ENCODE measurements around the gene FBXW9. TPM values are rescaled to one million over a fixed set of nuclear protein-coding genes. Genes with fewer than 3 reads are reported as not detected.

The FBXW9 gene
- total and polyA plus RNA-seq, 8 donors, result 3.1 to 8.5 (median 4.4) TPM

DNA sequence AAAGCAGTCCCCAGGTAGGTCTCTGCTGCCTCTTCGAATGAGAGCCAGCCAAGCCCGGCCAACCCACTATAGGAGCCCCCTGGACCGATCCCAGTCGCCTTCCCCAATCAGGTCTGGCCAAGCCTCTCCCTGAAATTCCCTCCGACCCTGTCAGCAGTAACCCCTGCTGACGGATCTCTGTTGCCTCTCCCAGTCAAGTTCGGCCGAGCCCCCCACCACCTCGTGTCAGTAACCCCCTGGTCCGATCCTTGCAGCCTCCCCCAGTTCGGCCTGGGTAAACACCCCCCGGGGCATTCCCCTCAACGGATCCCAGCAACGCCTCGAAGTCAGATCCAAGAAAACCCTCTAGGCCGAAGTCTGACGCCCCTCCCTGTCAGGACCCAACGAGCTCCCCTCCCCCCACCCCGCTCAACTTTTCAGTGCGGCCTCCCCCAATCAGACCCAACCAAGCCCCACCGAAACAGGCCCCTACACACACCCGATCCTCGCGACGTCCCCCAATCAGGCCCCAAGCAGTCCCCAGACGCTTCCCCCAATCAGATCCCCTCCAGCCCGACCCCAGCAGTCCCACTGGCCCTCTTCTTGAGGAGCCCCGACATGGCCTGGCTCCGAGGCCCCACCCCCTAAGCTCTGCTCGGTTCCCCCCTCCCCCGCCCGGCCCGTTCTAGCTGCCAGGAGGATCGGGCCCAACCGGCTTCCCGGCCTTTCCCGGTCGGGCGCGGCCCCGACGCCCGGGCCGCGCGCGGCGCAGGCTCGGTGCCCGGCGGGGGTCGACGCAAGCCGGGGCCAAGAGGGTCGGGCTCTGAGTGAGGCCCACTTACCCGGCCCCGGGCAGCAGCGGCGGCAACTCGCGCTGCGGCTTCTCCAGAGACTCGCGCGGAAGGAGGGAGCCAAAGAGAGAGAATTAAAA lies 25.5 kb upstream of the FBXW9 start:
- Histone ChIP-seq H3K27ac (peak overlapping the region; percentile 32 to 77 (median 67)), H3K4me3 (peak overlapping the region; percentile 51 to 73 (median 54)), H3K27me3 (no peaks in the 10 kb centered on the region), H3K36me3 (peaks cover 0 to 6% (median 0%) of the 10 kb centered on the region in 3 donors), H3K9me3 (no peaks in the 10 kb centered on the region), H3K4me1 (peaks cover 0 to 19% (median 8%) of the 10 kb centered on the region in 3 donors)
- DNase-seq, result peak; percentile 47 to 84 (median 67)
- 1% methylated on average over 59 to 65 of the region's 65 CpGs for WGBS, 2 donors
- peak; percentile 40 to 70 (median 56) for ATAC-seq
- no peak for FAIRE-seq
- intact Hi-C loops (cut with DNase I), result no loop called here
- TF ChIP-seq, protein P1, sequence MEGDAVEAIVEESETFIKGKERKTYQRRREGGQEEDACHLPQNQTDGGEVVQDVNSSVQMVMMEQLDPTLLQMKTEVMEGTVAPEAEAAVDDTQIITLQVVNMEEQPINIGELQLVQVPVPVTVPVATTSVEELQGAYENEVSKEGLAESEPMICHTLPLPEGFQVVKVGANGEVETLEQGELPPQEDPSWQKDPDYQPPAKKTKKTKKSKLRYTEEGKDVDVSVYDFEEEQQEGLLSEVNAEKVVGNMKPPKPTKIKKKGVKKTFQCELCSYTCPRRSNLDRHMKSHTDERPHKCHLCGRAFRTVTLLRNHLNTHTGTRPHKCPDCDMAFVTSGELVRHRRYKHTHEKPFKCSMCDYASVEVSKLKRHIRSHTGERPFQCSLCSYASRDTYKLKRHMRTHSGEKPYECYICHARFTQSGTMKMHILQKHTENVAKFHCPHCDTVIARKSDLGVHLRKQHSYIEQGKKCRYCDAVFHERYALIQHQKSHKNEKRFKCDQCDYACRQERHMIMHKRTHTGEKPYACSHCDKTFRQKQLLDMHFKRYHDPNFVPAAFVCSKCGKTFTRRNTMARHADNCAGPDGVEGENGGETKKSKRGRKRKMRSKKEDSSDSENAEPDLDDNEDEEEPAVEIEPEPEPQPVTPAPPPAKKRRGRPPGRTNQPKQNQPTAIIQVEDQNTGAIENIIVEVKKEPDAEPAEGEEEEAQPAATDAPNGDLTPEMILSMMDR (IDR thresholded peaks at IDR 0.05), result no peak

GRCh38 chr19:12720851-12721655 lies 24.6 kb upstream of the FBXW9 start:
- FAIRE-seq (no peak), DNase-seq (peak in 3 of 6 donors; percentile 54 to 80 (median 67)), ATAC-seq (peak in 2 of 4 donors; percentile 2 to 6)
- Histone ChIP-seq H3K4me3 (peak overlapping the region; percentile 51 to 73 (median 54)), H3K27me3 (no peaks in the 10 kb centered on the region), H3K36me3 (peaks cover 0 to 6% (median under 1%) of the 10 kb centered on the region in 3 donors), H3K9me3 (no peaks in the 10 kb centered on the region), H3K4me1 (peaks cover 0 to 19% (median 8%) of the 10 kb centered on the region in 3 donors), H3K27ac (peak overlapping the region in 2 of 4 donors; percentile 5 to 69)
- intact Hi-C loops (cut with DNase I), result no loop called here
- TF ChIP-seq, protein P1 (IDR thresholded peaks at IDR 0.05), result no peak
- 5% methylated on average over 38 to 59 of the region's 59 CpGs for WGBS, 2 donors

GRCh38 chr19:12720296-12720695 lies 23.9 kb upstream of the FBXW9 start:
- H3K27me3 ChIP-seq, result no peaks in the 10 kb centered on the region
- H3K9me3 ChIP-seq, result no peaks in the 10 kb centered on the region
- H3K36me3 ChIP-seq, result peaks cover 0 to 10% (median 8%) of the 10 kb centered on the region in 3 donors
- ATAC-seq, result no peak
- TF ChIP-seq, protein P1 (IDR thresholded peaks at IDR 0.05), result no peak
- FAIRE-seq, result no peak
- intact Hi-C loops (cut with DNase I), result no loop called here
- no peak overlapping the region for H3K27ac ChIP-seq
- peaks cover 0 to 19% (median 8%) of the 10 kb centered on the region in 3 donors for H3K4me1 ChIP-seq
- DNase-seq, result no peak
- peak overlapping the region in 2 of 4 donors; percentile 51 to 73 for H3K4me3 ChIP-seq
- 81 to 85% methylated on average over 10 of the region's 10 CpGs for WGBS, 2 donors

DNA sequence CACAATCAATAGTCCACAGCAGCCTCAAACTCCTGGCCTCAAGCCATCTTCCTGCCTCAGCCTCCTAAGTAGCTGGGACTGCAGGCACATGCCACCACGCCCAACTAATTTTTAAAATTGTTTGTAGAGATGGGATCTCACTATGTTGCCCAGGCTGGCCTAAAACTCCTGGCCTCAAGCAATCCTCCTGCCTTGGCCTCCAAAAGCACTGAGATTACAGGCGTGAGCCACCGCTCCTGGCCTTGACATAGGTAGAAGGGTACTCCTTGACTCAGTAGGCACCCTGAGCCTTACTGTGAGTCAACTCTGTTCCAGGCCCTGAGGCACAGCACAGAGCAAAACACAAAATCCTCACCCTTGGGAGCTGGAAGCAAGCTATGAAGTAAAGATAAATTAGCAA lies 19.5 kb upstream of the FBXW9 start:
- no peak for DNase-seq
- TF ChIP-seq, protein P1 (IDR thresholded peaks at IDR 0.05), result no peak
- H3K27me3 ChIP-seq, result no peaks in the 10 kb centered on the region
- peaks cover 0 to 29% (median 27%) of the 10 kb centered on the region in 3 donors for H3K36me3 ChIP-seq
- intact Hi-C loops (cut with DNase I), result loop anchor here in 1 of 3 donors (10.0 kb wide), 1 partner anchor 129 kb away; no protein-coding TSS in a partner anchor
- H3K4me1 ChIP-seq, result peaks cover 0 to 8% (median 7%) of the 10 kb centered on the region in 3 donors
- WGBS, 2 donors, result 93 to 96% methylated on average over 3 of the region's 3 CpGs
- no peak for ATAC-seq
- no peaks in the 10 kb centered on the region for H3K9me3 ChIP-seq
- H3K4me3 ChIP-seq, result no peak overlapping the region
- no peak for FAIRE-seq
- no peak overlapping the region for H3K27ac ChIP-seq
